ENCODE results near the gene BANP. TPM values are rescaled to one million over a fixed set of nuclear protein-coding genes. Genes with fewer than 3 reads are reported as not detected.

The BANP gene
- total and polyA plus RNA-seq, 2 of the 8 experiments (the other 6 are each of a cell fraction or from before 2014, with no cell fraction given), result 25.8 to 39.8 TPM

- peak overlapping the region; percentile 71 for H3K18ac ChIP-seq (ENCODE audit: extremely low read depth, low read length)
- peak overlapping the region; percentile 34 for H4K5ac ChIP-seq (ENCODE audit: insufficient read length, low read depth, low read length)
- 18% methylated on average over 21 of the region's 82 CpGs; no CpG with 5 or more reads in 1 of the 2 experiments for WGBS, 2 experiments (ENCODE audit: extremely low coverage in 1 of 2, insufficient coverage in 1 of 2, insufficient read length in 1 of 2, insufficient replicate concordance in 2 of 2, low coverage in 1 of 2, low lambda C conversion rate in 2 of 2, missing lambda C conversion rate in 1 of 2)
- H3K4ac ChIP-seq (replicated peaks; ENCODE audit: insufficient read length, low read depth, low read length), result peak overlapping the region; percentile 5
- H2BK5ac ChIP-seq (ENCODE audit: low read depth, low read length), result peak overlapping the region; percentile 54
- H2BK15ac ChIP-seq (ENCODE audit: low read length), result no peak overlapping the region
- H2BK20ac ChIP-seq (ENCODE audit: low read length), result no peak overlapping the region
- peaks cover 7 to 52% of the 10 kb centered on the region in 2 experiments for H3K79me2 ChIP-seq (ENCODE audit: control insufficient read depth in 1 of 2, insufficient read depth in 2 of 2, low read length in 2 of 2)
- H2BK120ac ChIP-seq (replicated peaks; ENCODE audit: low read depth, low read length), result no peak overlapping the region
- no peak for TF ChIP-seq ATF2 (IDR thresholded peaks at IDR 0.05; ENCODE audit: low read length)
- TF ChIP-seq PHF8 (conservative IDR thresholded peaks at IDR 0.05; ENCODE audit: low read depth, low read length), result peak; percentile 59; the same call in 1 of the 2 replicates
- DNase-seq (ENCODE audit: low read depth in 1 of 2, low spot score in 2 of 2) (no peak), FAIRE-seq (no peak)
- peaks cover 0 to 3% (median 2%) of the 10 kb centered on the region in 4 experiments; a peak in 4 of 7 replicates for H3K4me1 ChIP-seq (replicated peaks in 1 of 4; ENCODE audit: control insufficient read depth in 3 of 4, insufficient read depth in 4 of 4, low read length in 3 of 4)
- H3K36me3 ChIP-seq (ENCODE audit: control insufficient read depth in 2 of 4, insufficient read depth in 4 of 4, low read length in 3 of 4), result peaks cover 0 to 9% (median 2%) of the 10 kb centered on the region in 4 experiments; a peak in 3 of 8 replicates
- peak overlapping the region; percentile 69 to 100 (median 84) for H3K4me3 ChIP-seq (ENCODE audit: extremely low read depth in 1 of 4, insufficient read depth in 2 of 4, low read depth in 3 of 4, low read length in 4 of 4)
- ChIA-PET POLR2A (ENCODE audit: partially characterized antibody) (interaction anchor here (0.6 to 5.2 kb wide), 20 partner anchors 8 to 582 kb away, joined by 3 to 40 read pairs (median 3); partner anchors contain the start of genes KLHDC4 and SLC7A5), CTCF (ENCODE audit: partially characterized antibody) (interaction anchor here (0.7 to 2.5 kb wide), 5 partner anchors 21 to 210 kb away, joined by 3 to 13 read pairs (median 4); no protein-coding TSS in a partner anchor)
- peak overlapping the region; percentile 97 to 99 (median 98) for H3K9ac ChIP-seq (replicated peaks in 1 of 4; ENCODE audit: extremely low read depth in 1 of 4, low read depth in 3 of 4, low read length in 3 of 4)
- peak overlapping the region; percentile 8 for H4K91ac ChIP-seq (replicated peaks; ENCODE audit: insufficient read length, low read length)
- no peaks in the 10 kb centered on the region for H3K27me3 ChIP-seq (replicated peaks in 1 of 4; ENCODE audit: control insufficient read depth in 3 of 4, extremely low read depth in 1 of 4, insufficient read depth in 3 of 4, low read length in 3 of 4)
- peak overlapping the region; percentile 67 for H2AK5ac ChIP-seq (ENCODE audit: low read depth, low read length)
- peaks cover 2 to 6% of the 10 kb centered on the region in 2 experiments for H4K20me1 ChIP-seq (replicated peaks in 1 of 2; ENCODE audit: control insufficient read depth in 1 of 2, insufficient read depth in 2 of 2, low read length in 2 of 2)
- no peaks in the 10 kb centered on the region for H3K9me3 ChIP-seq (ENCODE audit: insufficient read depth in 2 of 2, low read depth in 1 of 2, low read length in 1 of 2)
- peak overlapping the region; percentile 47 for H3K56ac ChIP-seq (replicated peaks; ENCODE audit: insufficient read length, low read depth, low read length)
- H3K14ac ChIP-seq (ENCODE audit: insufficient read length), result peak overlapping the region; percentile 25
- peak overlapping the region; percentile 90 for H3K27ac ChIP-seq (ENCODE audit: low read depth, low read length)
- peak overlapping the region; percentile 93; the same call in 1 of the 2 replicates for H4K8ac ChIP-seq (ENCODE audit: extremely low read depth, insufficient read depth, low read length)
- H3K23ac ChIP-seq (ENCODE audit: insufficient read length), result no peak overlapping the region
- H2BK12ac ChIP-seq (ENCODE audit: low read depth, low read length), result no peak overlapping the region
- peak overlapping the region; percentile 95 to 96 for H3K4me2 ChIP-seq (ENCODE audit: insufficient read depth in 1 of 2, low read depth in 2 of 2, low read length in 2 of 2)
- H3K79me1 ChIP-seq (ENCODE audit: low read depth, low read length), result peaks cover 20% of the 10 kb centered on the region
- H3K23me2 ChIP-seq (ENCODE audit: low read depth, low read length), result peaks cover 9% of the 10 kb centered on the region
- no peak overlapping the region for H2AFZ ChIP-seq (ENCODE audit: low read length)
Observed at GRCh38 chr16:87951552-87952538, 611 bp downstream of the BANP start.
